ENCODE data around the gene CAMK2G. TPM values are rescaled to one million over a fixed set of nuclear protein-coding genes. Genes with fewer than 3 reads are reported as not detected.

The CAMK2G gene
- total RNA-seq, 1 donor from 2014 or later = 20.8 TPM

DNA sequence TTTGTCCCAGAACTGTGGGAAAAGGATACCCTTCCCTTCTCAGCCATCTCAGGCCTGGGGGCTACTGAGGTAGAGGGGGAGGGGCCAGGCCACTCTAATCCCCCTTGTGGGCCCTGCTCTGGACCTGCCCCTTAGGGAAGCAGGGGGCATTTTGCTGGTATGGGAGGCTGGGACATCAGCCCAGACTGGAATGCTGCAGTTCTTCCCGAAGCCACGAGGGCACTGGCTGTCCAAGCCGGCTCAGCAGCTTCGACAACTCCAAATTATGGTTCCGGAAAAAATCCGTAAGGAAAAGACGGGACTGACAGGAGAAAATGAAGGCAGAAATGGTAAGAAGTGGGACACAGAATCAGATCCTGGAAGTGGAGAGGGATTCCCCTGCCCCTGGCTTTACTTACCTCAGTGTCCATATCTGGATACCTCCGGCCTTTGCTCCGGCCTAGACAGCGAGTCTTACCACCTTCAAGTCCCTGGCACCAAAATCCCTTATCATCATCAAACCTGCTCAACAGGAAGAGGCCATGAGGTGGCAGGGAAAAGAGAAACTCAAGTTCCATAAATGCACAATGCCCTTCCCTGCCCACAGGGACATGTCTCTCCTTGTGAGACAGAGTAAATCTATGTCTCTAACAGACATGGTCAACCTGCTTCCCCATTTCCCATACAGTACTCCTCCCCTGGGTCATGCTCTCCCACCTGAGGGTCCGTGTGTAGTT, 71.9 kb downstream of the CAMK2G start:
- Mint-ChIP-seq H3K27me3 (no peaks in the 10 kb centered on the region), H3K27ac (no peak overlapping the region), H3K36me3 (ENCODE audit: insufficient read depth) (peaks cover 16% of the 10 kb centered on the region)

DNA sequence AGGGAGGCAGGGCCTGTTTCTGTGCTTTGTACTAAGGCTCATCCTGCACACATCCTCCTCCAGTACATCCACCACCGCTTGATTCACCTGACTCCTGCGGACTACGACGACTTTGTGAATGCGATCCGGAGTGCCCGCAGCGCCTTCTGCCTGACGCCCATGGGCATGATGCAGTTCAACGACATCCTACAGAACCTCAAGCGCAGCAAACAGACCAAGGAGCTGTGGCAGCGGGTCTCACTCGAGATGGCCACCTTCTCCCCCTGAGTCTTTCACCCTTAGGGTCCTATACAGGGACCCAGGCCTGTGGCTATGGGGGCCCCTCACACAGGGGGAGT, 73.1 kb downstream of the CAMK2G start:
- TF ChIP-seq, protein P1, sequence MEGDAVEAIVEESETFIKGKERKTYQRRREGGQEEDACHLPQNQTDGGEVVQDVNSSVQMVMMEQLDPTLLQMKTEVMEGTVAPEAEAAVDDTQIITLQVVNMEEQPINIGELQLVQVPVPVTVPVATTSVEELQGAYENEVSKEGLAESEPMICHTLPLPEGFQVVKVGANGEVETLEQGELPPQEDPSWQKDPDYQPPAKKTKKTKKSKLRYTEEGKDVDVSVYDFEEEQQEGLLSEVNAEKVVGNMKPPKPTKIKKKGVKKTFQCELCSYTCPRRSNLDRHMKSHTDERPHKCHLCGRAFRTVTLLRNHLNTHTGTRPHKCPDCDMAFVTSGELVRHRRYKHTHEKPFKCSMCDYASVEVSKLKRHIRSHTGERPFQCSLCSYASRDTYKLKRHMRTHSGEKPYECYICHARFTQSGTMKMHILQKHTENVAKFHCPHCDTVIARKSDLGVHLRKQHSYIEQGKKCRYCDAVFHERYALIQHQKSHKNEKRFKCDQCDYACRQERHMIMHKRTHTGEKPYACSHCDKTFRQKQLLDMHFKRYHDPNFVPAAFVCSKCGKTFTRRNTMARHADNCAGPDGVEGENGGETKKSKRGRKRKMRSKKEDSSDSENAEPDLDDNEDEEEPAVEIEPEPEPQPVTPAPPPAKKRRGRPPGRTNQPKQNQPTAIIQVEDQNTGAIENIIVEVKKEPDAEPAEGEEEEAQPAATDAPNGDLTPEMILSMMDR (IDR thresholded peaks at IDR 0.05; ENCODE audit: unreplicated experiment) = no peak
- Mint-ChIP-seq H3K36me3 (ENCODE audit: insufficient read depth) (peaks cover 13% of the 10 kb centered on the region), H3K4me1 (ENCODE audit: low read depth) (no peaks in the 10 kb centered on the region), H3K4me3 (ENCODE audit: low read depth) (no peak overlapping the region), H3K27me3 (no peaks in the 10 kb centered on the region), H3K9me3 (ENCODE audit: low read depth) (no peaks in the 10 kb centered on the region), H3K27ac (no peak overlapping the region)
- no peak for DNase-seq (ENCODE audit: low spot score, unreplicated experiment)

More for the DNA sequence above, 71.9 kb downstream of the CAMK2G start:
- Mint-ChIP-seq H3K4me3 (ENCODE audit: low read depth) (no peak overlapping the region), H3K9me3 (ENCODE audit: low read depth) (no peaks in the 10 kb centered on the region), H3K4me1 (ENCODE audit: low read depth) (no peaks in the 10 kb centered on the region)
- TF ChIP-seq, protein P1 (IDR thresholded peaks at IDR 0.05; ENCODE audit: unreplicated experiment) = no peak
- no peak for DNase-seq (ENCODE audit: low spot score, unreplicated experiment)

DNA sequence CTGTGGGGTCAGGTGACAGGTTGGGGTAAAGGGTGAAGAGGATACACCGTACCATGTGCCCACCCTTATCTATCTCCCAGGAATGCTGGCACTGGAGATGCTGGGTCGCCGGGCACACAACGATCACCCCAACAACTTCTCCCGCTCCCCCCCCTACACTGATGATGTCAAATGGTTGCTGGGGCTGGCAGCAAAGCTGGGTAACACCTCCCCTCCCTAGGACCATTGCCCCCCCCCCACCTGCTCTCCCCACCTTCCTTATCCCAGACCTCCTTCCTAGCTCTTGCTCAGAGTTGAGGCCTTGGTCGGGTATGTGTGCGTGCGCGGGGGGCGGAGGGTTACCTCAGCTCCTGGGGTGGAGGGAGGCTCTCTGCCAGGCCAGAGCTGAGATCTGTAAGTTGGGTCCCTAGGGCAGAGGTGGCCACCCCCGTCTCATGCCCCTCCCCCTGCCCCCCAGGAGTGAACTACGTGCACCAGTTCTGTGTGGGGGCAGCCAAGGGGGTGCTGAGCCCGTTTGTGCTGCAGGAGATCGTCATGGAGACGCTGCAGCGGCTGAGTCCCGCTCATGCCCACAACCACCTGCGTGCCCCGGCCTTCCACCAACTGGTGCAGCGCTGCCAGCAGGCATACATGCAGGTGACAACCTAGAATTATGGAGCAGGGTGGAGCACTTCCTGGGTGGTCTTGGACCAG, 73.6 kb downstream of the CAMK2G start:
- Mint-ChIP-seq H3K4me1 (ENCODE audit: low read depth) (no peaks in the 10 kb centered on the region), H3K4me3 (ENCODE audit: low read depth) (no peak overlapping the region)

DNA sequence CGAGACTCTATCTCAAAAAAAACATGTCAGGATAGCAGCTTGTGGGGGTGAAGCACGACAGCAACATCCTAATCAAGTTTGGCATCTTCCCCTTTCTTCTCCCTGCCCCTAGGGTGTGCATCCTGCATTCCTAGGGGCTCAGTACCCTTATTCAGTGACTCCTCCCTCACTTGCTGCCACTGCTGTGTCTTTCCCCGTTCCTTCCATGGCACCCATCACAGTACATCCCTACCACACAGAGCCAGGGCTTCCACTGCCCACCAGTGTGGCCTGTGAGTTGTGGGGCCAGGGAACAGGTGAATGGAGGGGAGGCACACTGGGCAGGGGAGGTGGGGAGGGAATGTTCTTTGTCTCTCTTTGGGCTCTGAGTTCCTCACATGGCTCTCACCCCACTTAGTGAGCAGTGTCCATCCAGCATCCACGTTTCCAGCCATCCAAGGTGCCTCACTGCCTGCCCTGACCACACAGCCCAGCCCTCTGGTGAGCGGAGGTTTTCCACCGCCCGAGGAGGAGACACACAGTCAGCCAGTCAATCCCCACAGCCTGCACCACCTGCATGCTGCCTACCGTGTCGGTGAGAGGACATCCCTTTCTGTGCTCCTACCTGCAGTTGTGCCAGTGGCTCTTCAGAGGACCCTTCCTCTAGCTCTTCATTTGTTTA, 74.3 kb downstream of the CAMK2G start:
- H3K27ac Mint-ChIP-seq = no peak overlapping the region
- no peak overlapping the region for H3K4me3 Mint-ChIP-seq (ENCODE audit: low read depth)
- no peaks in the 10 kb centered on the region for H3K9me3 Mint-ChIP-seq (ENCODE audit: low read depth)
- H3K27me3 Mint-ChIP-seq = no peaks in the 10 kb centered on the region
- peaks cover 8% of the 10 kb centered on the region for H3K36me3 Mint-ChIP-seq (ENCODE audit: insufficient read depth)
- H3K4me1 Mint-ChIP-seq (ENCODE audit: low read depth) = no peaks in the 10 kb centered on the region
- no peak for DNase-seq (ENCODE audit: low spot score, unreplicated experiment)
- TF ChIP-seq, protein P1 (IDR thresholded peaks at IDR 0.05; ENCODE audit: unreplicated experiment) = no peak

More for the DNA sequence above, 73.6 kb downstream of the CAMK2G start:
- DNase-seq (ENCODE audit: low spot score, unreplicated experiment) = no peak
- no peak overlapping the region for H3K27ac Mint-ChIP-seq
- TF ChIP-seq, protein P1 (IDR thresholded peaks at IDR 0.05; ENCODE audit: unreplicated experiment) = no peak
- no peaks in the 10 kb centered on the region for H3K9me3 Mint-ChIP-seq (ENCODE audit: low read depth)
- no peaks in the 10 kb centered on the region for H3K27me3 Mint-ChIP-seq
- H3K36me3 Mint-ChIP-seq (ENCODE audit: insufficient read depth) = peaks cover 9% of the 10 kb centered on the region

DNA sequence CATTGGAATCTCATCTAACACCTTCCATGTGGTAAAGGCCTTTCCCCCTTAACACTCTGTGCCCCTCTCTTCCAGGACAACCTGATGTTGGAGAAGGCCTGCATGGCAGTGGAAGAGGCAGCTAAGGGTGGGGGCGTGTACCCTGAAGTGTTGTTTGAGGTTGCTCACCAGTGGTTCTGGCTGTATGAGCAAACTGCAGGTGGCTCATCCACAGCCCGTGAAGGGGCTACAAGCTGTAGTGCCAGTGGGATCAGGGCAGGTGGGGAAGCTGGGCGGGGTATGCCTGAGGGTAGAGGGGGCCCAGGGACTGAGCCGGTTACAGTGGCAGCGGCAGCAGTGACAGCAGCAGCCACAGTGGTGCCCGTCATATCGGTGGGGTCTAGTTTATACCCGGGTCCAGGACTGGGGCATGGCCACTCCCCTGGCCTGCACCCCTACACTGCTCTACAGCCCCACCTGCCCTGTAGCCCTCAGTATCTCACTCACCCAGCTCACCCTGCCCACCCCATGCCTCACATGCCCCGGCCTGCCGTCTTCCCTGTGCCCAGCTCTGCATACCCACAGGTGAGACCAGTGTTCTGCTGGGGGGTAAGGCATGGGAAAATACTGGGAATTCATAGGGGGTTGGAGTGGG, 75.3 kb downstream of the CAMK2G start:
- DNase-seq (ENCODE audit: low spot score, unreplicated experiment) = no peak
- TF ChIP-seq, protein P1 (IDR thresholded peaks at IDR 0.05; ENCODE audit: unreplicated experiment) = no peak
- Mint-ChIP-seq H3K27ac (no peak overlapping the region), H3K36me3 (ENCODE audit: insufficient read depth) (peaks cover 10% of the 10 kb centered on the region), H3K27me3 (no peaks in the 10 kb centered on the region), H3K4me3 (ENCODE audit: low read depth) (no peak overlapping the region), H3K9me3 (ENCODE audit: low read depth) (no peaks in the 10 kb centered on the region), H3K4me1 (ENCODE audit: low read depth) (no peaks in the 10 kb centered on the region)

Data from progenitor cell of endocrine pancreas (in vitro differentiated cells).